Keratinocyte (primary cell): ENCODE measurements around the gene TRH. TPM values are rescaled to one million over a fixed set of nuclear protein-coding genes. Genes with fewer than 3 reads are reported as not detected.

Source experiments
- DNase-seq: peaks from one replicate; pipeline ENCODE4 v3.0.0-alpha.2; 2011; ENCODE audit warnings: low read depth, missing footprints, low spot score
- FAIRE-seq: peaks from 2 replicates; lab custom pipeline; 2011; peaks lifted over from hg19 to GRCh38; lab: Jason Lieb, UNC
- H2AFZ ChIP-seq: 2 replicates; pipeline ENCODE4 v1.6.0; 2012; ENCODE audit warnings: low read length, control low read depth, inconsistent platforms; ENCODE audit not compliant: control insufficient read depth
- H3K27ac ChIP-seq: 2 replicates; pipeline ENCODE4 v1.5.1; 2011; ENCODE audit warnings: low read length; ENCODE audit not compliant: control insufficient read depth, insufficient read depth
- H3K27me3 ChIP-seq: 3 replicates; pipeline ENCODE4 v1.6.0; 2011; ENCODE audit warnings: low read length; ENCODE audit not compliant: control insufficient read depth, insufficient read depth; ENCODE audit errors: extremely low read depth
- H3K36me3 ChIP-seq, 2 experiments: 2 replicates in 1 of 2; 3 replicates in 1 of 2; pipeline ENCODE4 v1.5.1; 2011; ENCODE audit warnings: low read length in 2 of 2, mild to moderate bottlenecking in 1 of 2; ENCODE audit not compliant: control insufficient read depth in 2 of 2, insufficient read depth in 2 of 2; ENCODE audit errors: extremely low read depth in 1 of 2
- H3K4me1 ChIP-seq: 3 replicates; pipeline ENCODE4 v1.5.1; 2011; ENCODE audit warnings: low read length; ENCODE audit not compliant: control insufficient read depth, insufficient read depth; ENCODE audit errors: extremely low read depth
- H3K4me2 ChIP-seq: 3 replicates; pipeline ENCODE4 v1.6.0; 2011; ENCODE audit warnings: low read depth, low read length; ENCODE audit not compliant: control insufficient read depth, insufficient read depth; ENCODE audit errors: extremely low read depth
- H3K4me3 ChIP-seq, 3 experiments: fragments of 200-600 bp in 1 of 3; sonication (generic) in 1 of 3; 2 replicates in 2 of 3; 3 replicates in 1 of 3; pipeline ENCODE4 v1.5.1; 2011 to 2016; ENCODE audit warnings: low read length in 3 of 3, mild to moderate bottlenecking in 3 of 3, control low read depth in 2 of 3, inconsistent platforms in 1 of 3, low read depth in 1 of 3, mixed read lengths in 1 of 3, mixed run types in 1 of 3, moderate library complexity in 1 of 3; ENCODE audit not compliant: control insufficient read depth in 2 of 3, insufficient read depth in 2 of 3; ENCODE audit errors: extremely low read depth in 1 of 3
- H3K79me2 ChIP-seq: 2 replicates; pipeline ENCODE4 v1.6.0; 2012; ENCODE audit warnings: low read length; ENCODE audit not compliant: control insufficient read depth, insufficient read depth
- H3K9ac ChIP-seq: 3 replicates; pipeline ENCODE4 v1.6.0; 2011; ENCODE audit warnings: low read length; ENCODE audit not compliant: control insufficient read depth, insufficient read depth; ENCODE audit errors: extremely low read depth
- H3K9me1 ChIP-seq: 3 replicates; pipeline ENCODE4 v1.6.0; 2011; ENCODE audit warnings: low read length; ENCODE audit not compliant: control insufficient read depth, insufficient read depth; ENCODE audit errors: extremely low read depth
- H3K9me3 ChIP-seq: 2 replicates; pipeline ENCODE4 v1.5.1; 2012; ENCODE audit warnings: low read depth, low read length; ENCODE audit not compliant: control insufficient read depth
- H4K20me1 ChIP-seq: 3 replicates; pipeline ENCODE4 v1.6.0; 2011; ENCODE audit warnings: low read length; ENCODE audit not compliant: control insufficient read depth, insufficient read depth; ENCODE audit errors: extremely low read depth
- EZH2 ChIP-seq: IDR thresholded peaks from one replicate; pipeline ENCODE4 v1.6.1; 2012; ENCODE audit warnings: inconsistent platforms, mild to moderate bottlenecking, low read length, moderate library complexity
- dilution Hi-C: fragments of 300-500 bp; cut with MboI; formaldehyde crosslinking; loops from one replicate; pipeline ENCODE4 v1.7.0; 2020; ENCODE audit warnings: low sequenced_read_pairs; ENCODE audit not compliant: extremely low pct_ligation_motif_present
- polyA plus RNA-seq, 5 experiments: library from polyadenylated mRNA; depleted of rRNA in 3 of 5; stranded (reverse) in 3 of 5; stranded (forward) in 1 of 5; unstranded in 1 of 5; fragments of >200 nt; gene quantifications; 1 replicate in 1 of 5; 2 replicates in 3 of 5; 3 replicates in 1 of 5; pipeline versions ENCODE4 v1.2.1 to v1.2.3, GENCODE V29; 2011 to 2012; ENCODE audit warnings: missing spikeins in 2 of 5, low read depth in 1 of 5, low replicate concordance in 1 of 5
- TF ChIP-seq, protein P1 (sequence below), 3 experiments: IDR thresholded peaks in 1 of 3; conservative IDR thresholded peaks in 1 of 3; optimal IDR thresholded peaks in 1 of 3; 2 replicates in 2 of 3; 3 replicates in 1 of 3; pipeline versions ENCODE3 to v1.5.1; 2011; ENCODE audit warnings: low read length in 3 of 3, mild to moderate bottlenecking in 3 of 3, moderate library complexity in 2 of 3, control low read depth in 1 of 3, inconsistent platforms in 1 of 3; ENCODE audit not compliant: insufficient read depth in 2 of 3; ENCODE audit errors: extremely low read depth in 1 of 3

TRH gene
- polyA plus RNA-seq, 1 donor (not counting 4 experiments of a cell fraction or from before 2014, with no cell fraction given): not detected

DNA sequence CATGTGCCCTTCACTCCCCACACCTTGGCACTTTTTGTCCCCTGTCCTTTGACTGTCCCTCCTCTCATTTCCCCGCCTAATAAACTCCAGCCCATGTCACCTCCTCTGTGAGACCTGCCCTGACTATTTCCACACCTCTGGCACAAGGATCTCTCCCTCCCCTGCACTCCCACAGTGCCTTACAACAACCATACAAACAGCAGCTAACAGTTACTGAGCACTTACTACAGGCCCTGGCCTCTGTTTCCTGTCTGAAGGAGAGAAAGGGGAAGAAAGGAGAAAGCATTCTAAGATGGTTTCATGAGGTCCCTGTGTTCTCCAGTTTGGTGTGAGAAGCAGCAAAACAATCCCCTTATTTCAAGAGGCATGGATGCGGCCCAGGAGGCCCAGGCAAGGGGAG lies 20.0 kb upstream of the TRH start:
- Histone ChIP-seq H3K79me2 (no peaks in the 10 kb centered on the region), H3K27me3 (peaks cover 12% of the 10 kb centered on the region), H3K27ac (no peak overlapping the region), H2AFZ (no peak overlapping the region), H3K4me1 (no peaks in the 10 kb centered on the region), H3K36me3 (no peaks in the 10 kb centered on the region), H3K9me3 (no peaks in the 10 kb centered on the region), H3K4me3 (no peak overlapping the region), H3K9ac (no peak overlapping the region), H3K4me2 (no peak overlapping the region), H4K20me1 (no peaks in the 10 kb centered on the region), H3K9me1 (no peaks in the 10 kb centered on the region)
- FAIRE-seq: no peak
- dilution Hi-C loops: no loop called here
- TF ChIP-seq EZH2: no peak
- no peak for DNase-seq

DNA sequence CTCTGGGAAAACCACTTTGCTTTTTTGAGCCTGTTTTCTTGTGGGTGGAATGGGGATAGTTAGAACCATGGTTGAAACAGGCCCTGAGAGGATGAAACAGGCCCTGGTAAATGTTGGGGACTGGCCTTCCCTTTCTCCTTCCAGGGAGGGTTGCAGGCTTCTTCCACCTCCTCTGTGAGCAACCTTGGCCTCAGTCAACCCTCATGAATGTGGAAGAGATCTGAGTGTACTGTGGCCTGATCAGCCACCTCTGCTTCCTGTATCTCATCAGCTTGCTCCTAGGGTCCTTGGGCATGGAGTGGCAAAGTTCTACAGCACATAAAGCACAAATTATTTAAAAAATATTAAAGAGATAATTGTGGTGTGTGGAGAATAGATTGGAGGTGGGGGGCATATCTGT lies 17.6 kb upstream of the TRH start:
- dilution Hi-C loops: no loop called here
- DNase-seq: no peak
- H3K4me2 ChIP-seq: no peak overlapping the region
- no peak overlapping the region for H3K9ac ChIP-seq
- H3K4me3 ChIP-seq: no peak overlapping the region
- TF ChIP-seq, protein P1, sequence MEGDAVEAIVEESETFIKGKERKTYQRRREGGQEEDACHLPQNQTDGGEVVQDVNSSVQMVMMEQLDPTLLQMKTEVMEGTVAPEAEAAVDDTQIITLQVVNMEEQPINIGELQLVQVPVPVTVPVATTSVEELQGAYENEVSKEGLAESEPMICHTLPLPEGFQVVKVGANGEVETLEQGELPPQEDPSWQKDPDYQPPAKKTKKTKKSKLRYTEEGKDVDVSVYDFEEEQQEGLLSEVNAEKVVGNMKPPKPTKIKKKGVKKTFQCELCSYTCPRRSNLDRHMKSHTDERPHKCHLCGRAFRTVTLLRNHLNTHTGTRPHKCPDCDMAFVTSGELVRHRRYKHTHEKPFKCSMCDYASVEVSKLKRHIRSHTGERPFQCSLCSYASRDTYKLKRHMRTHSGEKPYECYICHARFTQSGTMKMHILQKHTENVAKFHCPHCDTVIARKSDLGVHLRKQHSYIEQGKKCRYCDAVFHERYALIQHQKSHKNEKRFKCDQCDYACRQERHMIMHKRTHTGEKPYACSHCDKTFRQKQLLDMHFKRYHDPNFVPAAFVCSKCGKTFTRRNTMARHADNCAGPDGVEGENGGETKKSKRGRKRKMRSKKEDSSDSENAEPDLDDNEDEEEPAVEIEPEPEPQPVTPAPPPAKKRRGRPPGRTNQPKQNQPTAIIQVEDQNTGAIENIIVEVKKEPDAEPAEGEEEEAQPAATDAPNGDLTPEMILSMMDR (optimal IDR thresholded peaks at IDR 0.05 in 1 of 3, IDR thresholded peaks at IDR 0.05 in 1 of 3, conservative IDR thresholded peaks at IDR 0.05 in 1 of 3; ENCODE audit: extremely low read depth in 1 of 3, insufficient read depth in 2 of 3, low read length in 3 of 3): no peak
- no peak for TF ChIP-seq EZH2
- H3K79me2 ChIP-seq: no peaks in the 10 kb centered on the region
- H3K27me3 ChIP-seq: peaks cover 12% of the 10 kb centered on the region
- FAIRE-seq: no peak
- H2AFZ ChIP-seq: no peak overlapping the region
- H3K4me1 ChIP-seq: no peaks in the 10 kb centered on the region
- H3K36me3 ChIP-seq: no peaks in the 10 kb centered on the region
- H4K20me1 ChIP-seq: no peaks in the 10 kb centered on the region
- H3K9me3 ChIP-seq: no peaks in the 10 kb centered on the region
- H3K27ac ChIP-seq: no peak overlapping the region
- no peaks in the 10 kb centered on the region for H3K9me1 ChIP-seq

DNA sequence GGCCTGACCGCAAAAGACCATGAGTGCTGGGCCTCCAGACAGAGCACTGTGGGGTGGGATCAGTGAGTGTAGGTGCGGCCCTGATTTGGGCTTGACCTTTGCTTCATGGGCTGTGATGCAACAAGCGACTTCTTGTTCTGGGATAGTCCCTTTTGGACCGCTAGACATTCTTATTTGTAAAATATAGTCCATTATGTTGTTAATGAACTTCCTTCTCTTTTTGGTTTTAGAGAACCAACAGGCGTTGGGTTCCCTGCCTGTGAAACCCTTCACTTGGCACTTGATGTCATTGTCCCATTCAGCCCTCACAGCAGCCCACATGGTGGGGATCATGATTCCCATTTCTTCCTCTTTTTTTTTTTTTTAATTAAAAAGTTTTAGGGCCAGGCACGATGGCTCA lies 15.8 kb upstream of the TRH start:
- DNase-seq (no peak), FAIRE-seq (no peak)
- Histone ChIP-seq H3K4me2 (no peak overlapping the region), H3K9me1 (no peaks in the 10 kb centered on the region), H2AFZ (no peak overlapping the region), H3K79me2 (no peaks in the 10 kb centered on the region), H3K36me3 (no peaks in the 10 kb centered on the region), H3K9me3 (no peaks in the 10 kb centered on the region), H3K27me3 (peaks cover 10% of the 10 kb centered on the region), H3K4me3 (no peak overlapping the region), H3K27ac (no peak overlapping the region), H3K4me1 (no peaks in the 10 kb centered on the region), H3K9ac (no peak overlapping the region), H4K20me1 (no peaks in the 10 kb centered on the region)
- dilution Hi-C loops: no loop called here
- no peak for TF ChIP-seq EZH2
- TF ChIP-seq, protein P1 (optimal IDR thresholded peaks at IDR 0.05 in 1 of 3, IDR thresholded peaks at IDR 0.05 in 1 of 3, conservative IDR thresholded peaks at IDR 0.05 in 1 of 3; ENCODE audit: extremely low read depth in 1 of 3, insufficient read depth in 2 of 3, low read length in 3 of 3): no peak
